Glutamatergic neuron (in vitro differentiated cells): Measurements from ENCODE around the gene GOLGA7B. TPM values are rescaled to one million over a fixed set of nuclear protein-coding genes. Genes with fewer than 3 reads are reported as not detected.

Experiments used
- DNase-seq: peaks from one replicate; pipeline ENCODE4 v3.0.0; 2022
- H3K27ac Mint-ChIP-seq: one replicate; pipeline ENCODE4 v1.8.0; 2020; ENCODE audit warnings: mild to moderate bottlenecking, mixed read lengths, inconsistent platforms; ENCODE audit not compliant: unreplicated experiment
- H3K27me3 Mint-ChIP-seq: one replicate; pipeline ENCODE4 v1.8.0; 2020; ENCODE audit warnings: mild to moderate bottlenecking, moderate library complexity, mixed read lengths, inconsistent platforms; ENCODE audit not compliant: unreplicated experiment
- H3K36me3 Mint-ChIP-seq: one replicate; pipeline ENCODE4 v1.8.0; 2020; ENCODE audit warnings: mild to moderate bottlenecking, mixed read lengths, inconsistent platforms; ENCODE audit not compliant: unreplicated experiment
- H3K4me1 Mint-ChIP-seq: one replicate; pipeline ENCODE4 v1.8.0; 2020; ENCODE audit warnings: mild to moderate bottlenecking, low read depth, mixed read lengths, inconsistent platforms; ENCODE audit not compliant: unreplicated experiment
- H3K4me3 Mint-ChIP-seq: one replicate; pipeline ENCODE4 v1.8.0; 2020; ENCODE audit warnings: mild to moderate bottlenecking, mixed read lengths, inconsistent platforms; ENCODE audit not compliant: unreplicated experiment
- H3K9me3 Mint-ChIP-seq: one replicate; pipeline ENCODE4 v1.8.0; 2020; ENCODE audit warnings: mild to moderate bottlenecking, moderate library complexity, mixed read lengths, inconsistent platforms; ENCODE audit not compliant: unreplicated experiment
- total RNA-seq: library from RNA; stranded (reverse); fragmentation: NEBNext Ultra II Directional; extraction: Animal tissue kit (Norgen Biotek cat#: 25700); gene quantifications from one replicate; pipeline ENCODE4 v1.2.1, GENCODE V29; 2021; ENCODE audit not compliant: unreplicated experiment
- TF ChIP-seq, protein P1 (sequence below): fragments of 200-600 bp; sonication (generic); IDR thresholded peaks from one replicate; pipeline ENCODE4 v1.5.0; 2021; ENCODE audit not compliant: partially characterized antibody, unreplicated experiment

The GOLGA7B gene
- total RNA-seq, 1 donor from 2014 or later: 21.5 TPM

DNA sequence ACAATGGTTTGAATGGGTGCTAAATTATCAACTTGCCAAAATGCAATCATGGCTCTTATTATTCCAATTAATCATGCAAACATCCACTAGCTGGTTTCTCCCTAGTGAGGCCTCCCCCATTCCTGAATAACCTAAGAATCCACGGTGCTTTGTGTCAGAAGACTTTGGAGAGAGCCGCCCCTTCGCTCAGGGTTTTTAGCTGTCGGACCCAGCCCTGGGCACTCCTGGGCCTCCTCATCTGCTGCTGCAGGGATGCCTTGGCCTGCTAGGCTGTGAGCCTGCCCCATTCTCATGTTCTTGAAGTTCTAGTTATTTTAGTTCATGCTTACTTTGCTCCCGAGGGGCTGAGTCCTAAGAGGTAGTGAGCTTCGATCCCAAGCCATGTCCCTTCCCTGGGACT, 43.7 kb upstream of the GOLGA7B start:
- TF ChIP-seq, protein P1, sequence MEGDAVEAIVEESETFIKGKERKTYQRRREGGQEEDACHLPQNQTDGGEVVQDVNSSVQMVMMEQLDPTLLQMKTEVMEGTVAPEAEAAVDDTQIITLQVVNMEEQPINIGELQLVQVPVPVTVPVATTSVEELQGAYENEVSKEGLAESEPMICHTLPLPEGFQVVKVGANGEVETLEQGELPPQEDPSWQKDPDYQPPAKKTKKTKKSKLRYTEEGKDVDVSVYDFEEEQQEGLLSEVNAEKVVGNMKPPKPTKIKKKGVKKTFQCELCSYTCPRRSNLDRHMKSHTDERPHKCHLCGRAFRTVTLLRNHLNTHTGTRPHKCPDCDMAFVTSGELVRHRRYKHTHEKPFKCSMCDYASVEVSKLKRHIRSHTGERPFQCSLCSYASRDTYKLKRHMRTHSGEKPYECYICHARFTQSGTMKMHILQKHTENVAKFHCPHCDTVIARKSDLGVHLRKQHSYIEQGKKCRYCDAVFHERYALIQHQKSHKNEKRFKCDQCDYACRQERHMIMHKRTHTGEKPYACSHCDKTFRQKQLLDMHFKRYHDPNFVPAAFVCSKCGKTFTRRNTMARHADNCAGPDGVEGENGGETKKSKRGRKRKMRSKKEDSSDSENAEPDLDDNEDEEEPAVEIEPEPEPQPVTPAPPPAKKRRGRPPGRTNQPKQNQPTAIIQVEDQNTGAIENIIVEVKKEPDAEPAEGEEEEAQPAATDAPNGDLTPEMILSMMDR: no peak
- peaks cover 2% of the 10 kb centered on the region for H3K9me3 Mint-ChIP-seq
- no peaks in the 10 kb centered on the region for H3K4me1 Mint-ChIP-seq
- H3K4me3 Mint-ChIP-seq: no peak overlapping the region
- no peak overlapping the region for H3K27ac Mint-ChIP-seq
- peaks cover 5% of the 10 kb centered on the region for H3K36me3 Mint-ChIP-seq
- H3K27me3 Mint-ChIP-seq: peaks cover 7% of the 10 kb centered on the region
- no peak for DNase-seq

DNA sequence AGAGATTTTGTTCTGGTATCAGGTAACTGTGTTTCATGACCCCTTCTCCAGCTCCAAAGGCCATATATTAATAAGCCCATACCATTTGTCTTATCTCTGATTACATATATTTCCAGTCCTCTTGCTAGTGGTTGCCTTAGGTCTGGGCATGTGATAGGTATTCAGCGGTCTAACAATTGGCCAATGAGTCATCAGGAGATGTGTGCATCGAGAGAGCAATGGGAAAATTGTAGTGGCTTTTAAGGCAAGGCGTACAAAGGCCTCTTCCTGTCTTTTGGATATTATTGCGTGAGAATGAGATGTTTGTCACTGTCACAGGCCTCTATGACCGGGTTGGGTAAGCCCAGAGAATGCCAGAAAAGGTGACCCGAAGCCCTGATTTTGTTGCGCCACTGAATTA, 39.2 kb upstream of the GOLGA7B start:
- TF ChIP-seq, protein P1: no peak
- Mint-ChIP-seq H3K27ac (no peak overlapping the region), H3K9me3 (no peaks in the 10 kb centered on the region), H3K27me3 (peaks cover 3% of the 10 kb centered on the region), H3K36me3 (no peaks in the 10 kb centered on the region), H3K4me1 (peaks cover 5% of the 10 kb centered on the region), H3K4me3 (no peak overlapping the region)
- DNase-seq: no peak

DNA sequence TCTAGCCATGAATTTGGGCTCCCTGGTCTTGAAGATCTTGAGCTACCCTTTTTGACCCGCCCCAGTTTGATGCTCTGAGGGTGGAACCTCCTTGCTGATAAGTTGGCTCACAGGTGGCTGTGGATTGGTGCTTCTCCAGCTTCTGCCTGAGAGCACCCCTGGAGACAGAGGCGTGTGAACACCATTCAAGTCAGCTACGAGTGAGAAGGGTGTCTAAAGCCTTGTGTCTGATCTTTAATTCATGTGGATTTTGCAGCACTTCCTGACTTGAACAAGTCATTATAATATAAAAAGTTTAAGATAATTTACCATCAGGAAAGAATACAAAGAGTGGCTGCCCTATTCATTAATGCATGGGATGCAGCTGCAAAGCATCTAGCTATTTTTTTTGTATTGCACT, 37.7 kb upstream of the GOLGA7B start:
- Mint-ChIP-seq H3K9me3 (peaks cover under 1% of the 10 kb centered on the region), H3K4me3 (no peak overlapping the region), H3K27ac (no peak overlapping the region), H3K36me3 (no peaks in the 10 kb centered on the region), H3K4me1 (peaks cover 7% of the 10 kb centered on the region), H3K27me3 (peaks cover 4% of the 10 kb centered on the region)
- TF ChIP-seq, protein P1: no peak
- DNase-seq: no peak

- Mint-ChIP-seq H3K4me1 (peaks cover 14% of the 10 kb centered on the region), H3K27me3 (peaks cover 6% of the 10 kb centered on the region), H3K4me3 (no peak overlapping the region), H3K27ac (no peak overlapping the region), H3K9me3 (peaks cover 3% of the 10 kb centered on the region), H3K36me3 (no peaks in the 10 kb centered on the region)
- DNase-seq: no peak
- TF ChIP-seq, protein P1: no peak
Measured at GRCh38 chr10:97812696-97813095, 36.9 kb upstream of the GOLGA7B start.

DNA sequence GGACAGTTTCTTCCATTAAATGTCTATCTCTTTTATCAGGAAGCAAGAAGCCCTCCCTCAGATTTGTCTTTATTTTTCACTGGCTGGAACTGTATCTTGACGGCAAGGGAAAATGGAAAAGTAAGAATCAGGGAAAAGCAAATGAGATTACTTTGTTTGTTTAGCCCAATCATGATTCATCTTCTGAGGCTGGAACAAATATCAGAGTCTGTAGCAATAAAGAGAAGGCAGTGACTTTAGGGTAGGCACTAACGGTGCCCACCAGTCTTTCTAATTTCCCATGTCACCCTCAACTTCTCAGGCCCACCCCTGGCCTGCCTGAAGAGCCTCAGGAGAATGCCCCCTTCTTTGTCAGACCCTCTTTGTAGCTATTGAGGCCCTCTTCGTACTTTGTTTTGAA, 36.3 kb upstream of the GOLGA7B start:
- H3K9me3 Mint-ChIP-seq: peaks cover 3% of the 10 kb centered on the region
- no peak for DNase-seq
- no peak overlapping the region for H3K27ac Mint-ChIP-seq
- H3K27me3 Mint-ChIP-seq: peaks cover 7% of the 10 kb centered on the region
- peaks cover 20% of the 10 kb centered on the region for H3K4me1 Mint-ChIP-seq
- TF ChIP-seq, protein P1: no peak
- H3K36me3 Mint-ChIP-seq: no peaks in the 10 kb centered on the region
- H3K4me3 Mint-ChIP-seq: no peak overlapping the region
